HS-5 (cell line): Measurements from ENCODE around the gene SERPINA3.
A peak's percentile ranks its signal among the peaks of the same experiment; 100 is the strongest.
"Not testable (repeated sequence)": the region's sequence is repeated elsewhere in the genome, so short reads cannot be mapped to it uniquely, and the experiment has no call there.

Experiments used
- DNase-seq: peaks from one replicate; pipeline ENCODE4 v3.0.0-alpha.2; 2012; ENCODE audit warnings: low read depth

The SERPINA3 gene

DNA sequence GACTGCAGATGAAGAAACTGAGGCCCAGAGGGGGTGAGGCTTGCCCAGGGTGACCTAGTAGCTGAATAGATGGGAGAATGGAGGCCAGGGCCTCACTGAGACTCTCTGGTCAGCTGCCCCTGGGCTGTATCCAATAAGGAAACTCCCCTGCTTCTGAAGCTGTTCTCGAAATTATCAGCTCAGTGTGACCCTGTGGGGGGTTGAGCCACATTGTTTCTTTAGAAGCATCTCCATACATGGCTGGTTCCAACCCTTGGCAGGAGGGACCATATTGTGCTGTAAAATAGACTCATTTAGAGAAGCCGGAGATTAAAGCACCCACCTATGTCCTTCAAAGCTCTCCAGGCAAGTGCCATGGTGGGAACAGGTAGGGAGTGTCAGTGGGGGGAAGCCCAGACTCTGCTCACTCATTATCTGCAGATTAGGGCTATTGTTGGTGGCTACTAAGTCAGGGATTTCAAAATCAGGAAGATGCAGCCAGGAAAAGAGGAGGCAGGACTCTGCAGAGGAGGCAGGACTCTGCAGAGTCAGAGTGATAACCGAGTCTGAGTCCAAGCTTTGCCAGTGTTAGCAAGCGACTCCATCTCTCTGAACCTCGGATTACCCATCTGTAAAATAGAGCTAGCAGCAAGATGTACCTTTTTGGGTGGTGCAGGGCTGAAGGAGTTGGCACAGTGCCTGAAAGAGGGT is 27.5 kb upstream of the SERPINA3 start:
- DNase-seq, result no peak

DNA sequence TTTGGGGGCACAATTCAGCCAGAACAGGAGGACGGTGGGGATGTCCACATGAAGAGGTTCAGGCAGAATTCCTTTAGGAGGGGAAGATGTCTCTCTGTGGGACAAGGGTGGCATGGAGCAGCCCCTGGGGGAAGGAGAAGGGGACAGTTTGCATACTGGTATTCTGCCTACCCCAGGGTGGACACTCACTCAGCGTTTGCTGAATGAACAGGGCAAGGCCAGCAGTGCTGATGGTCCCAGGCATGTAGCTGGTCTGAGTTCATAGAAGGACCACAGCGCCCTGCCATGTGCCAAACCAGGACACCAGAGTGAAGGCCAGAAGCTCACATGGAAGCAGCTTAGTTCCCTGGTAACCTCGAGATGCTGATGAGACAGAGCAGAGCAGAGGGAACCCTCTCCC is 25.6 kb upstream of the SERPINA3 start:
- no peak for DNase-seq

DNA sequence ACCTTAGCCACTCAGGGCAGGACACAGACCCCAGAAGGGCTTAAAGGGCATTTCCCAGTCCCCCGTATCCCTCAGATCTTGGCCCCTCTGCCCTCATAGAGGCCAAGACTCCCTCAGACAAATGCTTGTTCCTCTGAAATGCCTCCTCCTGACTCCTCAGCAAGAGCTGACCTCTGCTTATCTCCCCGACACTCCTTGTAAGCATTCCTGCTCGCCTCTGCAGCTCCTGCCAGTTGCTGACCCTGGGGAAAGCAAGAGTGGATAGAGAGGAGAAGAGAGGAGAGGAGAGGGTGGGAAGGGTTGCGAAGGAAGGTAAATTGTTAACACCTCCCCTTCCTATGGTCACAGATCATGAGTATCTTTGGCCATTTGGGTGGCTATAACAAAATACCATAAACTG is 23.9 kb upstream of the SERPINA3 start:
- DNase-seq, result no peak

DNA sequence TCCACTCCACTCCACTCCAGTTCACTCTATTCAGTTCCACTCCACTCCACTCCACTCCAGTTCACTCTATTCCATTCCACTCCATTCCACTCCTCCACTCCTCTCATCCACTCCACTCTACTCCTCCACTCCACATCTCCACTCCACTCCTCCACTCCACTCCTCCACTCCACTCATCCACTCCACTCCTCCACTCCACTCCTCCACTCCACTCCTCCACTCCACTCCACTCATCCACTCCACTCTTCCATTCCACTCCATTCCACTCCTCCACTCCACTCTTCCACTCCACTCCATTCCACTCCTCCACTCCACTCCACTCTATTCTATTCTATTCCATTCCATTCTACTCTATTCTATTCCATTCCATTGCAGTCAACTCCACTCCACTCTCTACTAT is 21.1 kb upstream of the SERPINA3 start:
- DNase-seq, result no peak

DNA sequence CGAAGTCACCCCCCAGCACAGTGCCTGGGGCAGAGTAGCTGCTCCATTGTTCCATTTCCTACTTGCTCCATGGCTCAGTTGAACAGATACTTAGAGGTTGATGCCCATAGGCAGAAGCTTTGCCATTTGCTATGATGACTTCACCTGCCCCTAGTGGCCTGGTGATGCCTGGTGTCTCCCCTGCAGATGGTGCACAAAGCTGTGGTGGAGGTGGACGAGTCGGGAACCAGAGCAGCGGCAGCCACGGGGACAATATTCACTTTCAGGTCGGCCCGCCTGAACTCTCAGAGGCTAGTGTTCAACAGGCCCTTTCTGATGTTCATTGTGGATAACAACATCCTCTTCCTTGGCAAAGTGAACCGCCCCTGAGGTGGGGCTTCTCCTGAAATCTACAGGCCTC is 20.3 kb upstream of the SERPINA3 start:
- no peak for DNase-seq

DNA sequence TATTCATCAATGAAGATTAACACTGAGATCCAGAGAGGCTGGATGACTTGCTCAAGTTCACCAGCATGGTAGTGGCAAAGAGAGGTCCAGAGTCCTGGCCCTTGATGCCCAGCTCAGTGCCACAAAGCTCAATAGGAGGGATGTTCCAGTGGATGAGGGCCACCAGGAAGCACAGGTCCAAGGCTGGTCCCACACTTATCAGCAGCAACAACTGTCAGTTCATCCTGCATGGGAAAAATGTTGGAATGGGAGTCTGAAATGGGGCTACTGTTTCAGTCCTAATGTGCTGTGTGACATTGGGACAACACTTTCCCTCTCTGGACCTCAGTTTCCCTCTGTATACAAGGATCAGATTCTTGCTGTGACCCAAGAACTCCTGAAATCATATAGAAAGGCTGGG is 19.7 kb upstream of the SERPINA3 start:
- no peak for DNase-seq

DNA sequence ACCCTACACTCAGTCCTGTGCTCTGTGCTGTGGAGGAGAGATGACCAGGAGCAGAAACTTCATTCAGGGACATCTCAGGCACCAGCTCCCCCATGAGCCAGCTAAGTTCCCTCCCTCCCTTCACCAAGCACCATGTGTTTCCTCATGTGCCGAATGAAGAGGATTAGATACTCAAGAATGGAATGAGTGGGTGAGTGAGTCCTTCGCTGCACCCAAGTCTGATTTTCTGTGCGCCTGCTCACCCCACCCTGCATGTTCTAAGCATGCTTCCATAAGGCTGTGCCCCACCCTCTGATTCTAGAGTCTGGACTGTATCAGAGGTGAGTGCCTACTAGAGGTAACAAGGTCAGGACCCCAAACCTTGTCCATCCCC is 18.8 kb upstream of the SERPINA3 start:
- DNase-seq, result no peak

DNA sequence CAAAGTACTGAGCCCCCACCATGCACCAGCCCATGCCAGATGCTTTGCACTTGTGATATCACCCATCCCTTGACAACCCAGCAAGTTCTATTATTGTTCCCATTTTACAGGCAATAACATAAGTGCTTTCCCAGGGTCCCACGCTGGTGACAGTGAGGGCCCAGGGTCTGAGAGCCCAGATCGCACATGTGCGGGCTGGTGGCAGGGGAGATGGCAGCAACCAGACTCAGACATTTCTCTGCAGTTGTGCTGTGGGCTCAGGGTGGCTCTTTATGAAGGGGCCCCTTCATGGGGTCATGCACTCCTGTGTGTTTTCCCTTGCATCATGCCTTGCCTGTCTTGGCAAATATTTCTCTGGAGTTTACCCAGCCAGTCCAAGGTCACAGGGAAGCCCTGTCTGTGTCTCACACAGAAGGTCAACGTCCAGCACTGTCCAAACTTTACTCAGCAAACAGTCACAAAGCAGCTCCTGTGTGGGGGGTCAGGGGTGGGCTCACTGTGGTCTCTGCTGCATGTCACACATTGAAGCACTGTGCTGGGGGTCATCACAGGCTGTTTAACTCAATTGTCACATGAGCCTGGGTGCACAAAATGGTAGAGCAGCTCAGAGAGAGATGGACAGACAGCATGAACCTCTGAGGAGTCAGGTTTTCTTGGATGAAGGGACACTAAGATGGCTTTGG is 18.3 kb upstream of the SERPINA3 start:
- DNase-seq, result no peak

DNA sequence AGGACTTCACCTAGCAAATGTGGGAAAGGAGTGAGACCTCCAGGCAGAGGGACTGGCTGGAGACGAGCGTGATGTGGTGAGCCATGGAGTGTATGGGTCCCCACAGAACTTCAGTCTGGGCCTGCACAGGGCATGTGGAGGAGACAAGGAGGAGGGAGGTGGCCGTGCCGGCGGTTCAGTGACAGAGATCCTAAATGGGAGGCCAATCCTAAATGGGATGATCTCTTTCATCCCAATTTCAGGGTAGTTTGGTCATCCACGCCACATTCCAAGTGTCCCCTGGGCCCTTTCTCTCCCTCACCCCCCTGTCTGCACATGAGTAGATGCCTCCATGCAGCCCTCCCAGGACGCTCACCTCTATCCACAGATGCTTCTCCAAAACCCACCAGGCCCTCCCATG is 17.8 kb upstream of the SERPINA3 start:
- no peak for DNase-seq

DNA sequence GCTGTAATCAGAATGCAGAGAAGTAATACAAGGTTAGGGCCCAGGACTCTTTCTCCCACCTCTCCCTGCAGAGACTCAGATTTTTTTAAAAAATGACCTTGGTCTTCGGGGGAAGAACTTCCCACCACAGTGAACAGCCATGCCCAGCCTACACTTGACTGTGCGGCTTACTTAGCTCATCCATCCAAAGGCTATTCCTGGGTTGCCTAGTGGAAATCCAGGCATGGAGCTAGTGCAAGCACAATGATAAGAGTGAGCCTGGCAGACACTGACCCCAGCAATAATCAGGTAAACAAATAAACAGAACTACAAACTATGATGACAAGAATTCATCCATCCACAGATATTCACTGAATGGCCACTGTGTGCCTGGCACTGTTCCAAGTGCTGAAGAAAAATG is 16.3 kb upstream of the SERPINA3 start:
- DNase-seq, result no peak

DNA sequence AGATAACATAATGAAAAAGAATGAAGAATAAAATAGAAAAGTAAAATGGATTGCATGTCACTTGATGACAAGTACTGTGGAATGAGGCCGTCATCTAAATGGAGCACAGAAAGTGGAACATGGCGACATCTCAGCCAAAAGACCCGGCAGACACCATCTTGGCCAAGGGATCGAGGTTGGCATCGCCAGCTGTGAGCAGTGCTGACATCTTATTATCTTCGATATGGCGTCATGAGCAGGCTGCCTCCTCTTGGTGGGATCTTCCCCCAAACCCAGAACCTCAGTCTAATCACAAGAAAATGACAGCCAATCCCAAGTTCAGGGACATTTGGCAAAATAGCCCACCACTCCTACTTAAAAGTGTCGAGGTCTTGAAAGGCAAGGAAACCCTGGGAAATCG is 15.8 kb upstream of the SERPINA3 start:
- no peak for DNase-seq

DNA sequence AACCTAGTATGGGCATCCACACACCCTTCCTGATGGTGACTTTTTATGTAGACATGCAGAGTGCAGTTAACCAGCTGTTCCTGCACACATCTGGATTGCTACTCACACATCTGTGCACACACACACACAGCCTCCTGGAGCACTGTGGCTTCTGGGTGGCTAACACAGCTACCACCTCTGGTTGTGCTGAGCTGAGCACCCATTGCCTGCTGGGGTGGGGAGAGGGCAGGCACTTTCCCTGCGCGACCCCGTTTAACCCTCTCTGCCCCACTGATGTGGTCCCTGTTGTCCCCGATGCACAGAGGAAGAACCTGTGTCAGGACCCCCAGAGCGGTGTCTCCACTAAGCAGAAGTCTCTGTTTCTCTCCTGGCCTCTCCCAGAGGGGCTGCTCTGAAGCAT is 14.4 kb upstream of the SERPINA3 start:
- DNase-seq, result no peak

DNA sequence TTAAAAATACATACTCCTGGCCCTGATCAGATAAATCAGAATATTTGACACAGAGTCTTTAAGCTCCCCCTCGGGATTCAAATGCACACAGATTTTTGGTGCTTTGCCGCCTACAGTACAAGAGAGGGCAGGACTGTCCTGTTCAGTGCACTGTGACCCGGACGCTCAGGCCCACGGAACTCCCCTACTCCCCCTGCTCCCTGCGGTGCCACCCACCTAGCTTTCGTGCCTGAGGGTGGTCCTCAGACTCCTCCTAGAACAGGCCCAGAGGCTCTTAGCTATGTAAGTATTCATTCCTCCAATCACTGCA is 13.7 kb upstream of the SERPINA3 start:
- DNase-seq, result no peak

DNA sequence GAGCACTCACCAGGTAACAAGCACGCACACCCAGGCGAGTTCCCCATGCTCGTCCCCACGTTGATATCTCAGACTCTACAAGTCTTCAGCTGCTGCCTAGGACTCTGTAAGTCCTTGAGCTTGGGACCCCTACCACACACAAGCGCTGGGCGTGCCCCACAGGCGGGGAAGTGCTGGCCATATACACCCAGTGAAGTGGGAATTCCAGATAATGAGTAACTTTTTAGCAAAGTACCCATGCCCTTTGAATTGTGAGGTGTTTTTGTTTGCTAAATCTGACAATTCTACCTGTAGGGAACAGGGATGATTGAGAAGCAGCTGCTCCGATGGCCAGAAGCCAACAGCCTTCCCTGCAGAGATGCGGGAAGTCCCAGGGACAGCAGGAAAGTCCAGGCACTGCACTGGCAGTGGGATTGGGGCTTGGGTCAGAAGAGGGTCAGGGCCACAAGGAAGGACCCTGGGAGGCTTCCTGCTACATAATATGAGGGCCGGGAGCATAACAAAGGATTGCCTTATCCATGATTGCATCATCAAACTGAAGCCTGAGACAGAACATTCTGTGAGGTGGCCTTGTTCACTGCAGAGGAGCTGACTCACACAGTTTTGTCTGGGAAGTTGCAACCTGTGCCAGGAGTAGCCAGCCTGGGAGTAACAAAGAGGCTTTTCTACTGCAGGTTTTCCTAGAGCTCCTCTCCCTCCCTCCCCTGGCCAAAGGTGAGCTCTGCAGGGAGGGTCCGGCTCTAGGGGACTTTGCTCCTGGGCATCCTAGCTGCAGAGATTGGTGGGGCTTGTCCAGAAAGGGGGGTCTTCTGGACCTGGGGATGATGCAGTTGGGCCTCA is 13.2 kb upstream of the SERPINA3 start:
- peak; percentile 69 for DNase-seq

DNA sequence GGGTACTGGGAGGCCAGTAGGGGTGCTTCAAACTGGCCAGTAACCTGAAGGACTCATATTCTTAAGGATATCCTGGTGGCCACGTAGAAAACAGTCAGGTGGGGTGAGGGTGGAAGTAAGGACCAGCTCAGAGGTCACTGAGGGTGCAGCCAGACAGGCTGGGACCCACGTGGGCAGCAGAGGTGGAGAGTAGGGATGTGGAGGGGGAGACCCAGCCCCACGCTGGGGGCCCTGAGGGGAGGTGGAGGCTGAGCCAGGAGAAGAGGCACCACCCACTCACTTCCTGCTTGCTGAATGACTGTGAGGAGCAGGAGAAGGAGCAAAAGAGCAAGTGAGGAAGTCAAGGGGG is 12.6 kb upstream of the SERPINA3 start:
- no peak for DNase-seq

DNA sequence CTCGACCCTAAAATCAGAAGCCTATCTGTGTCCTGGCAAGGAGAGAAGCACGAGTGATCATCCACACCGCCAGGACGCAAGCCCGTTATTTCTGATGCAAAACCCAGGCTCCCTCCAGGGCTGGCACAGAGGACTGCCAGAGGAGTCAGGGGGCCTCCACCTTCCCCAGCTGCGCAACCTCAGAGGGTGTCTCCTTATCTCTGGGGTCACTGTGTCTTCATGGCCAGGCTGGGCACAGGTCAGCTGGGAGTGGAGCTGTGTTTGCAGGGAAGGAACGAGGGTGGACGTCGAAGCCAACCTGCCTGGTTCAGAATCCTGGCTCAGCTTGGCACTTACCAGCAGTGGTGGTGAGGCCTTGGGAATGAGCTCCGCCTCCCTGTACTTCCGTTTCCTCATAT is 12.0 kb upstream of the SERPINA3 start:
- DNase-seq, result no peak

DNA sequence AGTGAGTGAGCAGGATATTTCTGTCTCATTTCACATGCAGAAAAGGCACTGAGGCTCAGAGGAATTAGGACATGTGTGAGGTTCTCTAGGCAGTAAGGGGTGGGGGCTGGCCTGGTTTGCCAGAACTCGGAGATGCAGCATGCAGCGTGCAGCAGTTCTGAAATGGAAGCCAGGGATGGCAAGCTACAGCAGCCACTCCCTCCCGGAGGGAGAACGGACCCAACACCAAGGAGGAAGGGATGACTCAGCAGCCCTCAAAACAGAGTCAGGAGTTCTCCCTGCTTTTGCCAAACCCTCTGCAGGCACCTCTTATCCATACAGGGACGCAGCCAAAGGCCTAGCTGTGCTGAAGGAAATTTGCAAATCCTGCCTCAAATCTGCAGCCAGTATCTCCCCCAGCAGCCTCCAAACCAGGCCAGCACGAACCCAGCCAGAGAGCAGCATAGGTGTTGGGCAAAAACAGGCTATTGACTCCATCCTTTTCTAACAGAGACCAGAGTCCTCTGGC is 10.3 kb upstream of the SERPINA3 start:
- peak; percentile 63 for DNase-seq

DNA sequence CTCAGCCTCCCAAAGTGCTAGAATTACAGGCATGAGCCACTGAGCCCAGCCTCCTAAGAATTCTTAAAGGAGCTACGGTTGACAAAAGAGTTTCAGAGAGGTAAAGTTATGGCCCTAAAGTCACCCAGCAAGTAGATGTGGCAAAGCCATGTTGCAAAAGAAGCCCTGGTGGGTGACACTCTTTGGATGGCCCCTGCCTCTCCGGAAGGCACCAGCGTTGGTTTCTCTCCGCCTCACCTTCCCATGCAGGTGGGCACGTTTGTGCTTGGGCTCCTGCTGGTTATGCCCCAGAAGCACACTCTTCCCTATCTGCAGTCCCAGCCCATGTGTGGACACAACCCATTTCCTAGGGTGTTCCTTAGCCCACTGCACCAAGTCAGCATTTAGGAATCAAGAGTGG is 9.5 kb upstream of the SERPINA3 start:
- no peak for DNase-seq

DNA sequence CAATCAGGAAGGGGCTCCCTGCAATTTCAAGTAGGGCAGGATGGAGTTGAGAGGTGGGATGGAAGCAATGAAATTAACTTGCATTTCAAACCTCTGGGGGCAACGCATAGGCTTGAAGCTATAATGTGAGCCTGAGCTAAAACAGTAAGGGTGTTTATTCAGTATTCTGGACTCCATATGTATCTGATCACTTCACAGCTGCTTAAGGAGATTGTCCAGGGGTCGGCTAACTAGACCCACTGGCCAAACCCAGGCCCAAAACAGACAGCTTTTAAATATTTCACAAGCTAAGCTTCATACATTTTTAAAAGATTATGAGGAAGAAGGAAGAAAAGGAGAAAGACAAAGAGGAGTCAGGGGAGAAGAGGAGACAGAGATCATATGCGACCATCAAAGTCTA is 6.8 kb upstream of the SERPINA3 start:
- DNase-seq, result no peak

DNA sequence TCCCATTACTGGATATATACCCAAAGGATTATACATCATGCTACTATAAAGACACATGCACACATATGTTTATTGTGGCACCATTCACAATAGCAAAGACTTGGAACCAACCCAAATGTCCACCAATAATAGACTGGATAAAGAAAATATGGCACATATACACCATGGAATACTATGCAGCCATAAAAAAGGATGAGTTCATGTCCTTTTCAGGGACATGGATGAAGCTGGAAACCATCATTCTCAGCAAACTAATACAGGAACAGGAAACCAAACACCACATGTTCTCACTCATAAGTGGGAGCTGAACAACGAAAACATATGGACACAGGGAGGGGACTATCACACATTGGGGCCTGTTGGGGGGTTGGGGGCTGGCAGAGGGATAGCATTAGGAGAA is 3.2 kb upstream of the SERPINA3 start:
- not testable (repeated sequence) for DNase-seq

DNA sequence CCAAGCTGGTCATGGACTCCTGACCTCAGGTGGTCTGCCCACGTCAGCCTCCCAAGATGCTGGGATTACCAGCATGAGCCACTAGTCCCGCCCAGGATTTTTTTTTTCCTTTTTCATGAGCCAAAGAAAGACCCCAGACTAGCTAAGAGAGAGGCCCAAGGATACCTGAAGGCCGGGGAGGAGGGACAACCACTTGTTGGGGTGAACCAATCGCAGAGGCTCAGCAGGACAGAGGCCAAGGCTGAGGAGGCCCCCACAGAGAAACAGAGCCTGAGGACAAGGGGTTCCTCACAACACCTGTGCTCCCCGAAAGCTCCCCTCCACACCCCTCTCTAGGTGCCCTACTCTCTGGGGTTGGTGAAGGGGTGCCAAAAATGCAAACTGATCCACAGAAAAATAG is 1.0 kb upstream of the SERPINA3 start:
- DNase-seq, result no peak

DNA sequence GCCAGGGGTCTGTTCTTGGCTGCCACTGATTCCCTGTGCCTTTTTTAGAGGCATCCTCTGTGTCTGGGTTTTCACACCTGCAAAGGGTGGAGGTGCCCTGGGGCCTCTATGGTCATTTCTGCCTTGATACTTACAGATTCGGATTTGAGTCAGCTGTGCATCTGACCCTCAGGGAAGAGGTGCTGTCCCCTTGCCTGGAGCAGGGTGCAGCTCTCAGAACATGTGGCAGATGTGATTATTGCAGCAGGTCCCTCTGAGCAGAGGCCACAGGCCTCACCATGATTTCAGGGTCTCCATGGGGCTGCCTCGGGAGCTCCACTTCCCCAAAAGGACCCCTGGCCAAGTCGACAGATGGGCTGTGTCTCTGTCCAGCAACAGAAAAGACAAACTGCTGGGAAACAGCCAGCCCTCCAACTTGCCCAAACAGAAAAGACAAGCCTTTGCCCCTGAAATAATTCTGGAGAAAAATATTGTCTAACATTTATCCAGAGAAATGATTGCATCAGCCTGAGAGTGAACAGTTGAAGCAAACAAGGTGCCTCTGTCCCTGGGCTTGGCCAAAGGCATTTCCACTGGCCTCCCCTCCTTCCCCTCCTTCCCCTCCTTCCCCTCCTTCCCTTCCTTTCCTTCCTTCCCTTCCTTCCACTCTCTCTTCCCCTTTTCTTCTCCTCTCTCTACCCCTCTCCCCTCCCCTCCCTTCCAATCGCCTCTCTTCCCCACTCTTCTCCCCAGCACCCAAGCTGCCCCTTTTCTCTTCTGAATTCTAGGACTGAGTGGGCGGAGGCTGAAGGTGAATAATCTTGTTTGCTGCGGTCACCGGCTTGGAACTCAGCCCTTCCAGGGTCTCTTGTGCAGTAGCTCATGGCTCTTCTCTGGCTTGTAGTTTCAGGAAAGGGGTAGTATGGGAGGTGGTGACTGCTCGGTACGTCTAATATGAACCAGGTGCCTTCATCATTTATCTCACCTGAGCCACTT is 676 bp downstream of the SERPINA3 start:
- DNase-seq, result no peak
